PC-3 (cell line): ENCODE results near the gene DGKI. TPM values are rescaled to one million over a fixed set of nuclear protein-coding genes. Genes with fewer than 3 reads are reported as not detected.

Experiments used
- ATAC-seq: fragments of 200-7000 bp; cut with Tn5 transposase; 2 replicates; pipeline ENCODE4 v1.9.1; 2020; ENCODE audit warnings: mild to moderate bottlenecking, moderate library complexity
- BruUV-seq: library from RNA; stranded (reverse); fragments of 400-500 nt; replicated peaks from 2 replicates; lab custom pipeline; 2021; lab: Mats Ljungman, UMichigan
- CTCF ChIA-PET: fragments of 300-600 bp; sonication (Branson Sonifier 250); formaldehyde crosslinking; loops from one replicate; lab custom pipeline; 2022; ENCODE audit warnings: antibody characterized with exemption; lab: Charles Lee
- POLR2A ChIA-PET: fragments of 300-600 bp; sonication (Branson Sonifier 250); formaldehyde crosslinking; loops from one replicate; lab custom pipeline; 2022; ENCODE audit warnings: antibody characterized with exemption; ENCODE audit not compliant: unreplicated experiment; lab: Charles Lee
- DNase-seq: peaks from one replicate; pipeline ENCODE4 v3.0.0-alpha.2; 2015
- H2AFZ ChIP-seq: fragments of 300-600 bp; sonication (generic); 2 replicates; pipeline ENCODE4 v1.6.0; 2016; ENCODE audit warnings: antibody characterized with exemption, low read length
- H3F3A ChIP-seq: fragments of 300-600 bp; sonication (generic); one replicate; pipeline ENCODE4 v1.6.0; 2017; ENCODE audit warnings: antibody characterized with exemption, low read length, control low read depth, mild to moderate bottlenecking; ENCODE audit not compliant: unreplicated experiment
- H3K27ac ChIP-seq: fragments of 300-600 bp; sonication (generic); 2 replicates; pipeline ENCODE4 v1.5.1; 2016; ENCODE audit warnings: mild to moderate bottlenecking, low read length
- H3K27me3 ChIP-seq: fragments of 300-600 bp; sonication (generic); 2 replicates; pipeline ENCODE4 v1.6.1; 2016; ENCODE audit warnings: low read length, mixed read lengths
- H3K36me3 ChIP-seq: fragments of 300-600 bp; sonication (generic); 2 replicates; pipeline ENCODE4 v1.6.1; 2016; ENCODE audit warnings: low read depth, mixed run types, low read length, mixed read lengths
- H3K4me1 ChIP-seq: fragments of 300-600 bp; sonication (generic); 2 replicates; pipeline ENCODE4 v1.5.1; 2016; ENCODE audit warnings: low read length; ENCODE audit not compliant: insufficient read depth
- H3K4me2 ChIP-seq: fragments of 300-600 bp; sonication (generic); 2 replicates; pipeline ENCODE4 v1.6.0; 2016; ENCODE audit warnings: low read length
- H3K4me3 ChIP-seq: fragments of 300-600 bp; sonication (generic); 2 replicates; pipeline ENCODE4 v1.5.1; 2016; ENCODE audit warnings: mild to moderate bottlenecking, low read length, mixed read lengths
- H3K79me2 ChIP-seq: fragments of 300-600 bp; sonication (generic); 2 replicates; pipeline ENCODE4 v1.6.1; 2017; ENCODE audit warnings: low read length, mixed read lengths
- H3K9ac ChIP-seq: fragments of 300-600 bp; sonication (generic); 2 replicates; pipeline ENCODE4 v1.6.0; 2016; ENCODE audit warnings: mild to moderate bottlenecking, low read length
- H3K9me2 ChIP-seq: fragments of 300-600 bp; sonication (generic); replicated peaks from 2 replicates; pipeline ENCODE4 v1.6.1; 2016; ENCODE audit warnings: mixed run types, low read length, mixed read lengths
- H3K9me3 ChIP-seq: fragments of 300-600 bp; sonication (generic); 2 replicates; pipeline ENCODE4 v1.6.1; 2016; ENCODE audit warnings: low read length, mixed read lengths
- H4K20me1 ChIP-seq: fragments of 300-600 bp; sonication (generic); 2 replicates; pipeline ENCODE4 v1.6.1; 2016; ENCODE audit warnings: low read length, mixed read lengths
- CTCF ChIP-seq: fragments of 300-600 bp; sonication (generic); conservative IDR thresholded peaks from 2 replicates; pipeline ENCODE4 v1.5.1; 2017; ENCODE audit warnings: antibody characterized with exemption, low read depth, mild to moderate bottlenecking, low read length
- EZH2 ChIP-seq: fragments of 300-600 bp; sonication (generic); IDR thresholded peaks from one replicate; pipeline ENCODE4 v1.6.1; 2017; ENCODE audit warnings: antibody characterized with exemption, mild to moderate bottlenecking, low read length; ENCODE audit not compliant: unreplicated experiment
- EZH2phosphoT487 ChIP-seq: fragments of 300-600 bp; sonication (generic); IDR thresholded peaks from 2 replicates; pipeline ENCODE4 v1.6.1; 2018; ENCODE audit warnings: mild to moderate bottlenecking, antibody characterized with exemption, low read length, borderline replicate concordance
- intact Hi-C: fragments of 100-400 bp; cut with micrococcal nuclease; formaldehyde crosslinking; loops from 2 replicates; pipeline ENCODE4 v1.9.0; 2023
- total RNA-seq: library from RNA; depleted of rRNA; stranded (reverse); fragments of >200 nt; gene quantifications from 2 replicates; pipeline ENCODE4 v1.2.3, GENCODE V29; 2014; rRNA removed

The DGKI gene
- total RNA-seq, 1 experiment from 2014 or later = not detected

GRCh38 chr7:137335814-137336213 lies 511.0 kb downstream of the DGKI start:
- CTCF ChIA-PET = no interaction called here
- ATAC-seq = no peak
- H3K4me1 ChIP-seq = peaks cover 8% of the 10 kb centered on the region

GRCh38 chr7:137331378-137331777 lies 515.4 kb downstream of the DGKI start:
- Histone ChIP-seq H3K9me2 (no peaks in the 10 kb centered on the region), H3K27ac (no peak overlapping the region), H3F3A (no peaks in the 10 kb centered on the region), H3K36me3 (no peaks in the 10 kb centered on the region), H3K9ac (no peak overlapping the region), H3K9me3 (no peaks in the 10 kb centered on the region), H3K4me2 (no peak overlapping the region), H2AFZ (no peak overlapping the region), H3K27me3 (no peaks in the 10 kb centered on the region), H3K4me3 (no peak overlapping the region), H3K4me1 (peaks cover 8% of the 10 kb centered on the region), H4K20me1 (no peaks in the 10 kb centered on the region), H3K79me2 (no peaks in the 10 kb centered on the region)
- peak; percentile 29; the same call in 1 of the 2 replicates for ATAC-seq
- intact Hi-C loops = no loop called here
- CTCF ChIA-PET = no interaction called here
- DNase-seq = peak; percentile 66
- BruUV-seq = no TSS peak
- TF ChIP-seq CTCF (no peak), EZH2phosphoT487 (no peak), EZH2 (no peak)
- POLR2A ChIA-PET = no interaction called here

More at GRCh38 chr7:137335814-137336213, 511.0 kb downstream of the DGKI start:
- H4K20me1 ChIP-seq = no peaks in the 10 kb centered on the region
- no peaks in the 10 kb centered on the region for H3K9me2 ChIP-seq
- POLR2A ChIA-PET = no interaction called here
- no TSS peak for BruUV-seq
- H3K27ac ChIP-seq = no peak overlapping the region
- no peak overlapping the region for H3K4me3 ChIP-seq
- H3K9me3 ChIP-seq = no peaks in the 10 kb centered on the region
- no peak overlapping the region for H3K4me2 ChIP-seq
- peaks cover 12% of the 10 kb centered on the region for H3K27me3 ChIP-seq
- intact Hi-C loops = no loop called here
- no peak for TF ChIP-seq EZH2phosphoT487
- no peak for TF ChIP-seq CTCF
- no peak for TF ChIP-seq EZH2
- peak; percentile 35 for DNase-seq
- no peaks in the 10 kb centered on the region for H3F3A ChIP-seq
- H2AFZ ChIP-seq = no peak overlapping the region
- H3K79me2 ChIP-seq = no peaks in the 10 kb centered on the region
- no peaks in the 10 kb centered on the region for H3K36me3 ChIP-seq
- no peak overlapping the region for H3K9ac ChIP-seq

Other genes starting within 250 kb of the DGKI start
- gene CREB3L2, start 155.1 kb upstream of the DGKI start, total RNA-seq = 9.3 and 18.1 TPM in 2 replicates
- gene AKR1D1, start 229.5 kb upstream of the DGKI start, total RNA-seq = not detected in 2 replicates